ENCODE data around the gene DVL1.

GRCh38 chr1:1315435-1315954 lies 33.7 kb downstream of the DVL1 start:
- TF ChIP-seq ZNF24 (IDR thresholded peaks at IDR 0.05) (no peak), GTF2F1 (IDR thresholded peaks at IDR 0.05; ENCODE audit: low read depth, low read length) (no peak), ZFP30 (CRISPR knock-in tag; IDR thresholded peaks at IDR 0.05; ENCODE audit: borderline replicate concordance) (no peak), ZBTB7A (IDR thresholded peaks at IDR 0.05; ENCODE audit: borderline replicate concordance, control insufficient read depth, low read depth, low read length) (no peak)
- TF ChIP-seq, protein P1, sequence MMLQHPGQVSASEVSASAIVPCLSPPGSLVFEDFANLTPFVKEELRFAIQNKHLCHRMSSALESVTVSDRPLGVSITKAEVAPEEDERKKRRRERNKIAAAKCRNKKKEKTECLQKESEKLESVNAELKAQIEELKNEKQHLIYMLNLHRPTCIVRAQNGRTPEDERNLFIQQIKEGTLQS (IDR thresholded peaks at IDR 0.05): no peak
- TF ChIP-seq, protein P1 (CRISPR knock-in tag; conservative IDR thresholded peaks at IDR 0.05): no peak
- TF ChIP-seq, protein P2, sequence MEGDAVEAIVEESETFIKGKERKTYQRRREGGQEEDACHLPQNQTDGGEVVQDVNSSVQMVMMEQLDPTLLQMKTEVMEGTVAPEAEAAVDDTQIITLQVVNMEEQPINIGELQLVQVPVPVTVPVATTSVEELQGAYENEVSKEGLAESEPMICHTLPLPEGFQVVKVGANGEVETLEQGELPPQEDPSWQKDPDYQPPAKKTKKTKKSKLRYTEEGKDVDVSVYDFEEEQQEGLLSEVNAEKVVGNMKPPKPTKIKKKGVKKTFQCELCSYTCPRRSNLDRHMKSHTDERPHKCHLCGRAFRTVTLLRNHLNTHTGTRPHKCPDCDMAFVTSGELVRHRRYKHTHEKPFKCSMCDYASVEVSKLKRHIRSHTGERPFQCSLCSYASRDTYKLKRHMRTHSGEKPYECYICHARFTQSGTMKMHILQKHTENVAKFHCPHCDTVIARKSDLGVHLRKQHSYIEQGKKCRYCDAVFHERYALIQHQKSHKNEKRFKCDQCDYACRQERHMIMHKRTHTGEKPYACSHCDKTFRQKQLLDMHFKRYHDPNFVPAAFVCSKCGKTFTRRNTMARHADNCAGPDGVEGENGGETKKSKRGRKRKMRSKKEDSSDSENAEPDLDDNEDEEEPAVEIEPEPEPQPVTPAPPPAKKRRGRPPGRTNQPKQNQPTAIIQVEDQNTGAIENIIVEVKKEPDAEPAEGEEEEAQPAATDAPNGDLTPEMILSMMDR (IDR thresholded peaks at IDR 0.05 in 2 of 3, conservative IDR thresholded peaks at IDR 0.05 in 1 of 3; ENCODE audit: insufficient read depth in 2 of 3, low read depth in 1 of 3, low read length in 3 of 3): no peak
